NCI-H82 treated with DMSO at 0.1 percent for 48 hours (cell line): ENCODE data around the gene PTPRN2.

ENCODE experiments used
- DNase-seq: peaks from one replicate; lab custom pipeline; 2025; ENCODE audit not compliant: unreplicated experiment; lab: John Stamatoyannopoulos, UW

The PTPRN2 gene

GRCh38 chr7:157978766-157979165, 608.9 kb downstream of the PTPRN2 start:
- DNase-seq, result no peak

- DNase-seq, result no peak
These were observed 609.7 kb downstream of the PTPRN2 start for GRCh38 chr7:157977717-157978496.

GRCh38 chr7:157977306-157977705, 610.3 kb downstream of the PTPRN2 start:
- no peak for DNase-seq

- no peak for DNase-seq
These were observed 611.2 kb downstream of the PTPRN2 start for GRCh38 chr7:157976406-157976805.

GRCh38 chr7:157975401-157976372, 611.9 kb downstream of the PTPRN2 start:
- DNase-seq, result no peak

- DNase-seq, result no peak
These were observed 612.9 kb downstream of the PTPRN2 start for GRCh38 chr7:157974678-157975230.

GRCh38 chr7:157973971-157974677, 613.5 kb downstream of the PTPRN2 start:
- DNase-seq, result no peak

- no peak for DNase-seq
These were observed 614.7 kb downstream of the PTPRN2 start for GRCh38 chr7:157972914-157973313.

GRCh38 chr7:157971501-157971900, 616.1 kb downstream of the PTPRN2 start:
- no peak for DNase-seq

- DNase-seq, result no peak
These were observed 616.9 kb downstream of the PTPRN2 start for GRCh38 chr7:157970744-157971143.

- no peak for DNase-seq
These were observed 617.6 kb downstream of the PTPRN2 start for GRCh38 chr7:157969995-157970394.

- DNase-seq, result no peak
These were observed 621.1 kb downstream of the PTPRN2 start for GRCh38 chr7:157966490-157966889.

GRCh38 chr7:157964521-157964920, 623.1 kb downstream of the PTPRN2 start:
- no peak for DNase-seq

- DNase-seq, result no peak
These were observed 623.6 kb downstream of the PTPRN2 start for GRCh38 chr7:157964016-157964415.

GRCh38 chr7:157963526-157963925, 624.1 kb downstream of the PTPRN2 start:
- DNase-seq, result no peak

GRCh38 chr7:157962458-157963306, 624.9 kb downstream of the PTPRN2 start:
- DNase-seq, result no peak

GRCh38 chr7:157961731-157962457, 625.7 kb downstream of the PTPRN2 start:
- no peak for DNase-seq

GRCh38 chr7:157955348-157955999, 632.1 kb downstream of the PTPRN2 start:
- no peak for DNase-seq

- no peak for DNase-seq
These were observed 632.7 kb downstream of the PTPRN2 start for GRCh38 chr7:157954901-157955300.
